RWPE2 (cell line): ENCODE measurements around the gene KRT40.
A peak's percentile ranks its signal among the peaks of the same experiment; 100 is the strongest.

Experiments
- ATAC-seq: fragments of 200-7000 bp; cut with Tn5 transposase; 3 replicates; pipeline ENCODE4 v1.9.1; 2021; ENCODE audit warnings: low read depth
- DNase-seq: peaks from one replicate; pipeline ENCODE4 v3.0.0-alpha.2; 2020; ENCODE audit warnings: low spot score
- H3K27ac ChIP-seq: fragments of 450-650 bp; 2 replicates; pipeline ENCODE4 v1.5.1; 2017; ENCODE audit warnings: mild to moderate bottlenecking; ENCODE audit not compliant: poor library complexity, severe bottlenecking
- H3K27me3 ChIP-seq: fragments of 250-450 bp; sonication (Bioruptor Pico); 2 replicates; pipeline ENCODE4 v1.5.1; 2021; ENCODE audit warnings: mild to moderate bottlenecking, moderate library complexity; ENCODE audit not compliant: insufficient read depth, poor library complexity, severe bottlenecking
- H3K36me3 ChIP-seq: fragments of 250-450 bp; sonication (Bioruptor Pico); 2 replicates; pipeline ENCODE4 v1.5.1; 2020; ENCODE audit warnings: low read depth, mild to moderate bottlenecking, moderate library complexity
- H3K4me1 ChIP-seq: fragments of 250-450 bp; sonication (Bioruptor Pico); 2 replicates; pipeline ENCODE4 v1.5.1; 2021; ENCODE audit warnings: mild to moderate bottlenecking, moderate library complexity; ENCODE audit not compliant: insufficient read depth, poor library complexity, severe bottlenecking
- H3K4me3 ChIP-seq: fragments of 250-450 bp; sonication (Bioruptor Pico); 2 replicates; pipeline ENCODE4 v1.5.1; 2021; ENCODE audit warnings: mild to moderate bottlenecking, moderate library complexity; ENCODE audit not compliant: severe bottlenecking
- H3K9me3 ChIP-seq: fragments of 250-450 bp; sonication (Bioruptor Pico); 2 replicates; pipeline ENCODE4 v1.5.1; 2021; ENCODE audit warnings: mild to moderate bottlenecking, moderate library complexity; ENCODE audit not compliant: severe bottlenecking
- CTCF ChIP-seq: fragments of 450-650 bp; IDR thresholded peaks from one replicate; pipeline ENCODE4 v1.5.1; 2017; ENCODE audit warnings: mild to moderate bottlenecking, moderate library complexity; ENCODE audit not compliant: poor library complexity, severe bottlenecking

Gene KRT40

GRCh38 chr17:40960144-40960543 is 24.0 kb downstream of the KRT40 start:
- no peak for DNase-seq
- H3K4me3 ChIP-seq, result no peak overlapping the region
- no peak overlapping the region for H3K27ac ChIP-seq
- peaks cover 39% of the 10 kb centered on the region for H3K4me1 ChIP-seq
- TF ChIP-seq CTCF, result no peak
- H3K36me3 ChIP-seq, result no peaks in the 10 kb centered on the region
- no peak for ATAC-seq
- H3K27me3 ChIP-seq, result no peaks in the 10 kb centered on the region
- H3K9me3 ChIP-seq, result no peaks in the 10 kb centered on the region

DNA sequence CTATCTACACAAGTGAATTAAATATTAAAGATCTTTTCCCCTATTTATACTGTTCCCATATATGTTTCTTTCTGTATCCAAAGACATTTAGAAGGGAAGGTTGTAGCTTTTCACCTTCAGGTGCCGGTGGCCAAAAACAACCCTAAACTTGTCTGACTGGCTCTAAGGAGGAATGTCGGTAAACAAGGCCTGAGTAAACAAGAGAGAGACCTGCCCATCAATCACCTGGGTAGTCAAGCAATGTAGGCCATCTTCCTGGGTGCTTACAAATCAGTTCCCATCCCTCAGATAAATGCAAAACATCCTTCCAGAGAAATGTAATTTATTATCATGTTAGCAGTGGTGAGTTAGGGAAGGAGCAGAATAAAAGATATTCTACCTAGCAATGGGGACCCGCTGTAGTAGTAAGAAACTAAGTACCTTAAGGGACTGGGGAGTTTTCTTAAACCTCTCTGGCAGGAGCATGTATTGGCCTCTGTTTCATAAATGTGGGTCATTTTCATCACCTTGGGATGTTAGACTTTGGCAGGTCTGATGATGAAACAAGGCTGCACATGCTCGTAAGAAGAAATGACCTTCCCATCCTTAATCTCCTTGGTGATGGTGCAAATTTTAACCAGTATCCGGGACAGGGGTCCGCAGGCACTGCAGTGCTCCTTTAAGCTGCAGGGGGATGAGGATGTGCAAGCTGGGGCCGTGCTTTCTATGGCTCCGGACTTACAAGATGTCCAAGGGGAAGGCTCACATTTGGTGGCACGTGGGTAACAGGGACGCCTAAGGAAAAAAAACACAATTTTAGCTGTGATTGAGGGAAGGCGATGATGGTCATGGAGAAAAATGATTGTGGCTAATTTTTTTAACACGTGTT is 25.8 kb downstream of the KRT40 start:
- H3K4me3 ChIP-seq, result no peak overlapping the region
- peak overlapping the region; percentile 94 for H3K27ac ChIP-seq
- DNase-seq (no peak), ATAC-seq (peak; percentile 19; the same call in 1 of the 3 replicates)
- peaks cover 52% of the 10 kb centered on the region for H3K4me1 ChIP-seq
- no peaks in the 10 kb centered on the region for H3K9me3 ChIP-seq
- no peak for TF ChIP-seq CTCF
- no peaks in the 10 kb centered on the region for H3K27me3 ChIP-seq
- H3K36me3 ChIP-seq, result no peaks in the 10 kb centered on the region

GRCh38 chr17:40956401-40957254 is 27.5 kb downstream of the KRT40 start:
- H3K9me3 ChIP-seq, result no peaks in the 10 kb centered on the region
- no peak for TF ChIP-seq CTCF
- DNase-seq (no peak), ATAC-seq (peak; percentile 80)
- H3K36me3 ChIP-seq, result no peaks in the 10 kb centered on the region
- peak overlapping the region; percentile 94 for H3K27ac ChIP-seq
- peaks cover 64% of the 10 kb centered on the region for H3K4me1 ChIP-seq
- H3K4me3 ChIP-seq, result no peak overlapping the region
- H3K27me3 ChIP-seq, result no peaks in the 10 kb centered on the region

DNA sequence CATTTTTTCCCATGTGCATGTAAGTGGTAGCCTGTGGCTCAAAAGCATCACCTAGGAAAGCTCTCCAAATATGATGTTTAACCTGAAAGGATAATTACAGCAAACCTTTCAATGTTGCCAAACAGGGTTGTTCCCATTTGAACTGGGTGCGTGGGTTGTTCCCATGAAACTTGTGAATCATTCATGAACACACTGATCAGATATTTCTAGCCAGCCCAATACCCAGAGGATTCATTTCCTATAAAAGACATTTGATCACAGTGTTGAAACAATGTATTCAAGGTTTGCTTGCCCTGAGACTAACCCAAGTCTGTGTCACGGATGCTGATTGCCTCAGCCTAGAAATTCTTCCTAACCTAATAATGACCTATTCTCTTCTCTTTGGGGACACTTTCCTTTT is 30.2 kb downstream of the KRT40 start:
- Histone ChIP-seq H3K4me1 (peaks cover 62% of the 10 kb centered on the region), H3K27me3 (no peaks in the 10 kb centered on the region), H3K9me3 (no peaks in the 10 kb centered on the region), H3K27ac (peak overlapping the region; percentile 94), H3K4me3 (no peak overlapping the region), H3K36me3 (no peaks in the 10 kb centered on the region)
- DNase-seq (no peak), ATAC-seq (peak; percentile 73)
- TF ChIP-seq CTCF, result no peak
